Osteocyte (in vitro differentiated cells): Measurements from ENCODE around the gene GLYR1. TPM values are rescaled to one million over a fixed set of nuclear protein-coding genes. Genes with fewer than 3 reads are reported as not detected.

ENCODE experiments used
- DNase-seq: peaks from one replicate; pipeline ENCODE4 v3.0.0; 2021; ENCODE audit warnings: mixed read lengths; ENCODE audit not compliant: unreplicated experiment; ENCODE audit errors: extremely low spot score
- H3K27ac Mint-ChIP-seq: one replicate; pipeline ENCODE4 v1.8.0; 2021; ENCODE audit warnings: mild to moderate bottlenecking, mixed read lengths; ENCODE audit not compliant: unreplicated experiment
- H3K27me3 Mint-ChIP-seq: one replicate; pipeline ENCODE4 v1.8.0; 2021; ENCODE audit warnings: mixed read lengths; ENCODE audit not compliant: unreplicated experiment
- H3K36me3 Mint-ChIP-seq: one replicate; pipeline ENCODE4 v1.8.0; 2021; ENCODE audit warnings: mixed read lengths; ENCODE audit not compliant: unreplicated experiment
- H3K4me1 Mint-ChIP-seq: one replicate; pipeline ENCODE4 v1.8.0; 2021; ENCODE audit warnings: mixed read lengths; ENCODE audit not compliant: unreplicated experiment
- H3K4me3 Mint-ChIP-seq: one replicate; pipeline ENCODE4 v1.8.0; 2021; ENCODE audit warnings: mild to moderate bottlenecking, moderate library complexity, mixed read lengths; ENCODE audit not compliant: unreplicated experiment
- H3K9me3 Mint-ChIP-seq: one replicate; pipeline ENCODE4 v1.8.0; 2021; ENCODE audit warnings: mixed read lengths; ENCODE audit not compliant: unreplicated experiment
- CTCF ChIP-seq: fragments of 200-600 bp; sonication (generic); IDR thresholded peaks from 2 replicates; pipeline ENCODE4 v1.5.0; 2021; ENCODE audit warnings: antibody characterized with exemption, mild to moderate bottlenecking, moderate library complexity
- total RNA-seq: library from RNA; stranded (reverse); gene quantifications from 2 replicates; pipeline ENCODE4 v1.2.1, GENCODE V29; 2021

GLYR1 gene
- total RNA-seq, 1 donor from 2014 or later: 76.9 TPM

- TF ChIP-seq CTCF: no peak
- H3K9me3 Mint-ChIP-seq: no peaks in the 10 kb centered on the region
- peaks cover 2% of the 10 kb centered on the region for H3K4me1 Mint-ChIP-seq
- no peak overlapping the region for H3K4me3 Mint-ChIP-seq
- peaks cover 44% of the 10 kb centered on the region for H3K36me3 Mint-ChIP-seq
- H3K27ac Mint-ChIP-seq: no peak overlapping the region
- DNase-seq: no peak
- H3K27me3 Mint-ChIP-seq: no peaks in the 10 kb centered on the region
Observed at GRCh38 chr16:4869147-4869805, 22.2 kb upstream of the GLYR1 start.

GRCh38 chr16:4868535-4868934 lies 21.4 kb upstream of the GLYR1 start:
- Mint-ChIP-seq H3K27me3 (no peaks in the 10 kb centered on the region), H3K4me1 (peaks cover 4% of the 10 kb centered on the region), H3K27ac (no peak overlapping the region), H3K36me3 (peaks cover 44% of the 10 kb centered on the region), H3K4me3 (no peak overlapping the region), H3K9me3 (no peaks in the 10 kb centered on the region)
- DNase-seq: no peak
- no peak for TF ChIP-seq CTCF

- Mint-ChIP-seq H3K27me3 (no peaks in the 10 kb centered on the region), H3K9me3 (no peaks in the 10 kb centered on the region), H3K4me1 (peaks cover 5% of the 10 kb centered on the region), H3K4me3 (no peak overlapping the region), H3K27ac (no peak overlapping the region), H3K36me3 (peaks cover 41% of the 10 kb centered on the region)
- DNase-seq: no peak
- no peak for TF ChIP-seq CTCF
Observed at GRCh38 chr16:4868026-4868425, 20.9 kb upstream of the GLYR1 start.

- H3K27ac Mint-ChIP-seq: no peak overlapping the region
- no peaks in the 10 kb centered on the region for H3K27me3 Mint-ChIP-seq
- peaks cover 35% of the 10 kb centered on the region for H3K36me3 Mint-ChIP-seq
- H3K4me3 Mint-ChIP-seq: no peak overlapping the region
- DNase-seq: no peak
- peaks cover 5% of the 10 kb centered on the region for H3K4me1 Mint-ChIP-seq
- no peak for TF ChIP-seq CTCF
- no peaks in the 10 kb centered on the region for H3K9me3 Mint-ChIP-seq
Observed at GRCh38 chr16:4866586-4866985, 19.5 kb upstream of the GLYR1 start.

GRCh38 chr16:4865231-4865860 lies 18.3 kb upstream of the GLYR1 start:
- H3K4me1 Mint-ChIP-seq: peaks cover 5% of the 10 kb centered on the region
- H3K36me3 Mint-ChIP-seq: peaks cover 34% of the 10 kb centered on the region
- no peak overlapping the region for H3K27ac Mint-ChIP-seq
- no peaks in the 10 kb centered on the region for H3K27me3 Mint-ChIP-seq
- H3K9me3 Mint-ChIP-seq: no peaks in the 10 kb centered on the region
- no peak for TF ChIP-seq CTCF
- DNase-seq: no peak
- no peak overlapping the region for H3K4me3 Mint-ChIP-seq
